WTC11 (cell line): ENCODE data around the gene EFHD2. TPM values are rescaled to one million over a fixed set of nuclear protein-coding genes. Genes with fewer than 3 reads are reported as not detected.

Experiments used
- ATAC-seq: fragments of 200-7000 bp; cut with Tn5 transposase; 2 replicates; pipeline ENCODE4 v1.10.0; 2021; ENCODE audit warnings: mild to moderate bottlenecking, moderate library complexity
- CTCF ChIA-PET: fragments of 300-600 bp; sonication (Branson Sonifier 250); formaldehyde crosslinking; loops from one replicate; lab custom pipeline; 2021; ENCODE audit warnings: antibody characterized with exemption; lab: Charles Lee
- POLR2A ChIA-PET: fragments of 350-600 bp; sonication (Branson Sonifier 250); formaldehyde crosslinking; loops from one replicate; lab custom pipeline; 2021; ENCODE audit warnings: antibody characterized with exemption; lab: Charles Lee
- DNase-seq: peaks from one replicate; pipeline ENCODE4 v3.0.0; 2021; ENCODE audit warnings: low spot score
- H3K27ac Mint-ChIP-seq: 2 replicates; pipeline ENCODE4 v1.8.0; 2021; ENCODE audit warnings: mixed read lengths
- H3K27me3 Mint-ChIP-seq: 2 replicates; pipeline ENCODE4 v1.8.0; 2021; ENCODE audit warnings: low read depth, mild to moderate bottlenecking, moderate library complexity, mixed read lengths
- H3K36me3 Mint-ChIP-seq: 2 replicates; pipeline ENCODE4 v1.8.0; 2021; ENCODE audit warnings: mixed read lengths
- H3K4me1 Mint-ChIP-seq: 2 replicates; pipeline ENCODE4 v1.8.0; 2022; ENCODE audit warnings: mixed read lengths
- H3K4me3 Mint-ChIP-seq: 2 replicates; pipeline ENCODE4 v1.8.0; 2021; ENCODE audit warnings: mild to moderate bottlenecking, moderate library complexity, mixed read lengths
- H3K9me3 Mint-ChIP-seq: 2 replicates; pipeline ENCODE4 v1.8.0; 2021; ENCODE audit warnings: mixed read lengths
- ARID4B ChIP-seq: sonication (generic); formaldehyde crosslinking; IDR thresholded peaks from 2 replicates; pipeline ENCODE4 v1.8.0; 2023; ENCODE audit warnings: missing genetic modification reagents, mild to moderate bottlenecking, borderline replicate concordance
- ATF3 ChIP-seq: sonication (generic); formaldehyde crosslinking; conservative IDR thresholded peaks from 2 replicates; pipeline ENCODE4 v1.8.1; 2022; ENCODE audit warnings: mild to moderate bottlenecking, missing genetic modification reagents
- ESRRA ChIP-seq: sonication (generic); formaldehyde crosslinking; IDR thresholded peaks from 2 replicates; pipeline ENCODE4 v1.8.1; 2022; ENCODE audit warnings: mild to moderate bottlenecking, missing genetic modification reagents, borderline replicate concordance
- FOXP1 ChIP-seq: sonication (generic); formaldehyde crosslinking; IDR thresholded peaks from 2 replicates; pipeline ENCODE4 v1.8.0; 2022; ENCODE audit warnings: missing genetic modification reagents, mild to moderate bottlenecking, moderate library complexity, borderline replicate concordance
- MLX ChIP-seq: sonication (generic); formaldehyde crosslinking; IDR thresholded peaks from 2 replicates; pipeline ENCODE4 v1.8.1; 2023; ENCODE audit warnings: mild to moderate bottlenecking, missing genetic modification reagents, moderate library complexity
- NFE2L1 ChIP-seq: sonication (generic); formaldehyde crosslinking; IDR thresholded peaks from 2 replicates; pipeline ENCODE4 v1.8.1; 2023; ENCODE audit warnings: missing genetic modification reagents
- NR1H2 ChIP-seq: sonication (generic); formaldehyde crosslinking; IDR thresholded peaks from 2 replicates; pipeline ENCODE4 v1.9.0; 2021; ENCODE audit warnings: mild to moderate bottlenecking, moderate library complexity, missing genetic modification reagents
- NR2C2 ChIP-seq: sonication (generic); formaldehyde crosslinking; IDR thresholded peaks from 2 replicates; pipeline ENCODE4 v1.8.0; 2022; ENCODE audit warnings: mild to moderate bottlenecking, missing genetic modification reagents
- NR3C1 ChIP-seq: sonication (generic); formaldehyde crosslinking; conservative IDR thresholded peaks from 2 replicates; pipeline ENCODE4 v1.8.1; 2023; ENCODE audit warnings: low read depth, mild to moderate bottlenecking, missing genetic modification reagents
- STAT6 ChIP-seq: sonication (generic); formaldehyde crosslinking; conservative IDR thresholded peaks from 2 replicates; pipeline ENCODE4 v1.8.1; 2023; ENCODE audit warnings: mild to moderate bottlenecking, low read depth, missing genetic modification reagents, moderate library complexity
- ZBTB21 ChIP-seq: sonication (generic); formaldehyde crosslinking; IDR thresholded peaks from 2 replicates; pipeline ENCODE4 v1.8.1; 2023; ENCODE audit warnings: mild to moderate bottlenecking, missing genetic modification reagents, borderline replicate concordance
- ZNF121 ChIP-seq: sonication (generic); formaldehyde crosslinking; IDR thresholded peaks from 2 replicates; pipeline ENCODE4 v1.8.0; 2023; ENCODE audit warnings: missing genetic modification reagents
- ZNF219 ChIP-seq: sonication (generic); formaldehyde crosslinking; IDR thresholded peaks from 2 replicates; pipeline ENCODE4 v1.8.0; 2023; ENCODE audit warnings: missing genetic modification reagents, mild to moderate bottlenecking, borderline replicate concordance
- ZNF423 ChIP-seq: fragments of 250-450 bp; sonication (Bioruptor Pico); IDR thresholded peaks from 2 replicates; pipeline ENCODE4 v2.1.2; 2022; ENCODE audit warnings: mild to moderate bottlenecking, moderate library complexity
- ZNF512 ChIP-seq: sonication (generic); formaldehyde crosslinking; IDR thresholded peaks from 2 replicates; pipeline ENCODE4 v1.8.1; 2022; ENCODE audit warnings: missing genetic modification reagents, borderline replicate concordance
- total RNA-seq: library from RNA; stranded (reverse); gene quantifications from 3 replicates; pipeline ENCODE4 v1.2.3, GENCODE V29; 2021
- TF ChIP-seq, protein P1 (sequence below): sonication (generic); formaldehyde crosslinking; IDR thresholded peaks from 2 replicates; pipeline ENCODE4 v1.8.1; 2022; ENCODE audit warnings: mild to moderate bottlenecking, moderate library complexity, missing genetic modification reagents
- TF ChIP-seq, protein P2 (sequence below): fragments of 250-450 bp; sonication (Bioruptor Pico); conservative IDR thresholded peaks from 2 replicates; pipeline ENCODE4 v1.9.0; 2021; ENCODE audit warnings: mild to moderate bottlenecking

Gene EFHD2
- total RNA-seq, 1 experiment from 2014 or later, result 23.8 TPM

GRCh38 chr1:15400627-15401026 is 9.1 kb upstream of the EFHD2 start (continued):
- TF ChIP-seq STAT6 (CRISPR knock-in tag), result no peak
- TF ChIP-seq ZNF512 (CRISPR knock-in tag), result no peak
- no peak for TF ChIP-seq NR2C2 (CRISPR knock-in tag)
- no peak for TF ChIP-seq NFE2L1 (CRISPR knock-in tag)
- TF ChIP-seq ZBTB21 (CRISPR knock-in tag), result no peak
- no peak for TF ChIP-seq ARID4B
- no peak for TF ChIP-seq ATF3

GRCh38 chr1:15401391-15402055 is 8.2 kb upstream of the EFHD2 start:
- no peak overlapping the region for H3K27ac Mint-ChIP-seq
- ChIA-PET CTCF (interaction anchor here (0.9 kb wide), 1 partner anchor 78 kb away, joined by 3 read pairs; no protein-coding TSS in a partner anchor), POLR2A (no interaction called here)
- peaks cover 7% of the 10 kb centered on the region for H3K27me3 Mint-ChIP-seq
- no peak for ATAC-seq
- no peak overlapping the region for H3K4me3 Mint-ChIP-seq
- DNase-seq, result no peak
- H3K9me3 Mint-ChIP-seq, result peaks cover 22% of the 10 kb centered on the region
- H3K36me3 Mint-ChIP-seq, result peaks cover 19% of the 10 kb centered on the region
- peaks cover 8% of the 10 kb centered on the region for H3K4me1 Mint-ChIP-seq
- TF ChIP-seq ZNF121 (no peak), ZNF423 (no peak), MLX (no peak), NR1H2 (CRISPR knock-in tag) (no peak), FOXP1 (CRISPR knock-in tag) (no peak), ESRRA (no peak), ZNF219 (CRISPR knock-in tag) (no peak), ARID4B (no peak), NR3C1 (CRISPR knock-in tag) (no peak)
- TF ChIP-seq, protein P1, sequence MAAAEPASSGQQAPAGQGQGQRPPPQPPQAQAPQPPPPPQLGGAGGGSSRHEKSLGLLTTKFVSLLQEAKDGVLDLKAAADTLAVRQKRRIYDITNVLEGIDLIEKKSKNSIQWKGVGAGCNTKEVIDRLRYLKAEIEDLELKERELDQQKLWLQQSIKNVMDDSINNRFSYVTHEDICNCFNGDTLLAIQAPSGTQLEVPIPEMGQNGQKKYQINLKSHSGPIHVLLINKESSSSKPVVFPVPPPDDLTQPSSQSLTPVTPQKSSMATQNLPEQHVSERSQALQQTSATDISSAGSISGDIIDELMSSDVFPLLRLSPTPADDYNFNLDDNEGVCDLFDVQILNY (CRISPR knock-in tag), result no peak
- TF ChIP-seq, protein P2, sequence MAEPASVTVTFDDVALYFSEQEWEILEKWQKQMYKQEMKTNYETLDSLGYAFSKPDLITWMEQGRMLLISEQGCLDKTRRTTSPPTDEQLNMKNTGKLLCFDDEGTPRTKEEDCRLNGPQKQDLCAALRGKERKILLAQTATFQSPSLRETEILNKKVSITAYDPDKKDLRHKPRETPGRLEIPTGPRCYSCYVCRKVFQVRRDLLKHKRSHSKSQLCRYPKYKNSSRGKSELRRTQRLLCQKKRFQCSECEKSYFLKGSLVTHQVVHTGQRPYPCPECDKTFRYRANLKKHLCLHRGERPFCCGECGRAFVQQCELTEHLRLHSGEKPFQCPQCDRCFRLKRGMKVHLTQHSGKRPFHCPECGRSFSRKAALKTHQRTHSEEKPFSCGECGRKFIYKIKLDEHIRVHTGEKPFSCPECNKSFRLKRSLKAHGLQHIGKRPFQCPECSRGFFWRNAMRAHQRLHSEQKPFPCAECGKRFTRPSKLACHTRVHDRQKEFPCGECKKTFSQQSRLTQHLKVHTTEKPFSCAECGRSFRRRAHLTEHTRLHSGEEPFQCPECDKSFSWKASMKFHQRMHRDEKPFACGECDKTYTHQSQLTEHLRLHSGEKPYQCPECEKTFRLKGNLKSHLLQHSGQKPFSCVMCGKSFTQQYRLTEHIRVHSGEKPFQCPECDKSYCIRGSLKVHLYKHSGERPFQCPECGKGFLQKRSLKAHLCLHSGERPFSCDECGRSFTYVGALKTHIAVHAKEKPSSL, result no peak
